GM18909 (cell line): ENCODE results near the gene KIF18A.

Experiments
- ATAC-seq: cut with Tn5 transposase; IDR thresholded peaks from one replicate; pipeline ENCODE4 v1.9.1; 2021; ENCODE audit warnings: mild to moderate bottlenecking; ENCODE audit not compliant: unreplicated experiment, poor library complexity

KIF18A gene

DNA sequence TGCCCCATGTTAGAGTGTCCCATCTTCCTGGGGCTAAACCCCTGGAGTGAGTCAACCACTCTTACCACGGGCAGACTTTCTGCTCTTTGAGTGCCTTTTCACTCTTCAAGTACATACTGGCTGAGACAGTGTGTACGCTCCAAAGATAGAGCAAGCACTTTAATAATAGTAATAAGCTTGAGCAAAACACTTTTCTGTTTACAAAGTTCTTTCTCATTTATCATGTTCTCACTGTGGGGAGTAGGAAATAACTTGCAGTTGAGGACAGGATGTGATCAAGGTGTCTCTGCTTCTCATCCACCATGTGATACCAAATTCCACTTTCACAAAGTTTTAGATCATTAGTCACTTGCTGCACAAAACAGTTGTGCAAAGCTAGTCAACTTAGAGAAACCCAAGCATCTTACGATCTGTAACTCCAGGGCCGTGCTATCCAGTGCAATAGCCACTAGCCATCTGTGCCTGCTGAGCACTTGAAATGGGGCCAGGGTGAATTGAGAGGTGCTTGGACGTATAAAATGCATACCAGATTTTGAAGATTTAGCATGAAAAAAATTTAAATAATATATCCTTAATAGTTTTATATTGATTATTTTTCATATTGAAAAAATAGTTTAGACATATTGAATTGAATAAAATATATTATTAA is 135.3 kb downstream of the KIF18A start:
- ATAC-seq, result no peak

DNA sequence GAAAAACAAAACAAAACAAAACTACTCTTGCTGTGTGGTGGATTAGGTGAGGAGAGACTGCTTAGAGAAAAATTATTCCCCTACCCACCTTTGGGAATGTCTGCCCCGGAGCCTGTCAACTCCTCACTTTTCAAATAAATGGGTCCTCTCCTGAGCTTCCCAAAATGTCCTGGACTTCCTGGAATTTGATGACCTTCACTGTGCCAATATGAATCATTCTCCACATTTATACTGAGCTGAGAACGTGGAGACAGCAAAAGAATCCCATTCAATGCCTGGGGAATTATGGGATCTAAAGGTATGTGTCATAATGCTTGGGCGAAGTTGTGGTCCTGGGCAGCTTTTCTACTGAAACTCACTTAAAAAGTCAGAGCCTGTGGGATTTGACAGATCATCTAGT is 136.8 kb downstream of the KIF18A start:
- no peak for ATAC-seq
